ENCODE results near the gene CAV2. TPM values are rescaled to one million over a fixed set of nuclear protein-coding genes. Genes with fewer than 3 reads are reported as not detected.

Gene CAV2
- total and polyA plus RNA-seq, 2 of the 8 experiments (the other 6 are each of a cell fraction or from before 2014, with no cell fraction given), result 2.8 to 4.7 TPM

- FAIRE-seq (no peak), DNase-seq (ENCODE audit: low read depth in 1 of 2, low spot score in 2 of 2) (no peak)
- no peak overlapping the region for H2BK12ac ChIP-seq (ENCODE audit: low read depth, low read length)
- no peak overlapping the region for H4K5ac ChIP-seq (ENCODE audit: insufficient read length, low read depth, low read length)
- H3K4me2 ChIP-seq (ENCODE audit: insufficient read depth in 1 of 2, low read depth in 2 of 2, low read length in 2 of 2), result no peak overlapping the region
- H3K36me3 ChIP-seq (ENCODE audit: control insufficient read depth in 2 of 4, insufficient read depth in 4 of 4, low read length in 3 of 4), result no peaks in the 10 kb centered on the region
- no peaks in the 10 kb centered on the region for H3K9me3 ChIP-seq (ENCODE audit: insufficient read depth in 2 of 2, low read depth in 1 of 2, low read length in 1 of 2)
- no peak overlapping the region for H3K9ac ChIP-seq (replicated peaks in 1 of 4; ENCODE audit: extremely low read depth in 1 of 4, low read depth in 3 of 4, low read length in 3 of 4)
- H4K20me1 ChIP-seq (replicated peaks in 1 of 2; ENCODE audit: control insufficient read depth in 1 of 2, insufficient read depth in 2 of 2, low read length in 2 of 2), result no peaks in the 10 kb centered on the region
- no peak overlapping the region for H3K4me3 ChIP-seq (ENCODE audit: extremely low read depth in 1 of 4, insufficient read depth in 2 of 4, low read depth in 3 of 4, low read length in 4 of 4)
- no peak overlapping the region for H2AFZ ChIP-seq (ENCODE audit: low read length)
- H3K23ac ChIP-seq (ENCODE audit: insufficient read length), result no peak overlapping the region
- ChIA-PET POLR2A (ENCODE audit: partially characterized antibody) (no interaction called here), CTCF (ENCODE audit: partially characterized antibody) (interaction anchor here (1.6 kb wide), 1 partner anchor 13 kb away, joined by 3 read pairs; no protein-coding TSS in a partner anchor)
- H3K4me1 ChIP-seq (replicated peaks in 1 of 4; ENCODE audit: control insufficient read depth in 3 of 4, insufficient read depth in 4 of 4, low read length in 3 of 4), result no peaks in the 10 kb centered on the region
- H2AK5ac ChIP-seq (ENCODE audit: low read depth, low read length), result no peak overlapping the region
- H2BK5ac ChIP-seq (ENCODE audit: low read depth, low read length), result no peak overlapping the region
- H3K4ac ChIP-seq (replicated peaks; ENCODE audit: insufficient read length, low read depth, low read length), result no peak overlapping the region
- H3K18ac ChIP-seq (ENCODE audit: extremely low read depth, low read length), result no peak overlapping the region
- no peaks in the 10 kb centered on the region for H3K79me2 ChIP-seq (ENCODE audit: control insufficient read depth in 1 of 2, insufficient read depth in 2 of 2, low read length in 2 of 2)
- no peaks in the 10 kb centered on the region for H3K79me1 ChIP-seq (ENCODE audit: low read depth, low read length)
- H3K56ac ChIP-seq (replicated peaks; ENCODE audit: insufficient read length, low read depth, low read length), result no peak overlapping the region
- WGBS, 2 experiments (ENCODE audit: extremely low coverage in 1 of 2, insufficient coverage in 1 of 2, insufficient read length in 1 of 2, insufficient replicate concordance in 2 of 2, low coverage in 1 of 2, low lambda C conversion rate in 2 of 2, missing lambda C conversion rate in 1 of 2), result 92% methylated on average over 4 of the region's 4 CpGs; no CpG with 5 or more reads in 1 of the 2 experiments
- H3K27ac ChIP-seq (ENCODE audit: low read depth, low read length), result no peak overlapping the region
- H4K91ac ChIP-seq (replicated peaks; ENCODE audit: insufficient read length, low read length), result no peak overlapping the region
- H2BK15ac ChIP-seq (ENCODE audit: low read length), result no peak overlapping the region
- no peak overlapping the region for H2BK20ac ChIP-seq (ENCODE audit: low read length)
- H4K8ac ChIP-seq (ENCODE audit: extremely low read depth, insufficient read depth, low read length), result no peak overlapping the region
- no peak overlapping the region for H2BK120ac ChIP-seq (replicated peaks; ENCODE audit: low read depth, low read length)
- no peaks in the 10 kb centered on the region for H3K23me2 ChIP-seq (ENCODE audit: low read depth, low read length)
- H3K14ac ChIP-seq (ENCODE audit: insufficient read length), result no peak overlapping the region
- no peaks in the 10 kb centered on the region for H3K27me3 ChIP-seq (replicated peaks in 1 of 4; ENCODE audit: control insufficient read depth in 3 of 4, extremely low read depth in 1 of 4, insufficient read depth in 3 of 4, low read length in 3 of 4)
- TF ChIP-seq JUND (IDR thresholded peaks at IDR 0.05; ENCODE audit: low read length), result no peak
- no peak for TF ChIP-seq CTCF (IDR thresholded peaks at IDR 0.05; ENCODE audit: control extremely low read depth in 1 of 3, insufficient read depth in 1 of 3, low read depth in 1 of 3, low read length in 3 of 3)
- no peak for TF ChIP-seq CHD2 (IDR thresholded peaks at IDR 0.05; ENCODE audit: low read length)
- no peak for TF ChIP-seq SP4 (IDR thresholded peaks at IDR 0.05; ENCODE audit: low read length)
- no peak for TF ChIP-seq FOSL1 (IDR thresholded peaks at IDR 0.05; ENCODE audit: insufficient read depth, low read depth, low read length)
- no peak for TF ChIP-seq PHF8 (conservative IDR thresholded peaks at IDR 0.05; ENCODE audit: low read depth, low read length)
- TF ChIP-seq USF2 (IDR thresholded peaks at IDR 0.05; ENCODE audit: low read length), result no peak
- no peak for TF ChIP-seq MAX (IDR thresholded peaks at IDR 0.05)
- no peak for TF ChIP-seq BACH1 (IDR thresholded peaks at IDR 0.05; ENCODE audit: low read length)
- no peak for TF ChIP-seq MAFK (IDR thresholded peaks at IDR 0.05; ENCODE audit: low read depth, low read length)
- TF ChIP-seq EGR1 (IDR thresholded peaks at IDR 0.05; ENCODE audit: borderline replicate concordance, low read depth, low read length), result no peak
- TF ChIP-seq BRCA1 (IDR thresholded peaks at IDR 0.05; ENCODE audit: low read depth, low read length), result no peak
Observed at GRCh38 chr7:116464375-116464774, 35.2 kb upstream of the CAV2 start.
